ENCODE measurements around the gene ACKR3. TPM values are rescaled to one million over a fixed set of nuclear protein-coding genes. Genes with fewer than 3 reads are reported as not detected.

ACKR3 gene
- polyA plus RNA-seq, 2 of the 4 experiments (the other 2 are of a cell fraction) = 21.3 to 33.2 TPM

DNA sequence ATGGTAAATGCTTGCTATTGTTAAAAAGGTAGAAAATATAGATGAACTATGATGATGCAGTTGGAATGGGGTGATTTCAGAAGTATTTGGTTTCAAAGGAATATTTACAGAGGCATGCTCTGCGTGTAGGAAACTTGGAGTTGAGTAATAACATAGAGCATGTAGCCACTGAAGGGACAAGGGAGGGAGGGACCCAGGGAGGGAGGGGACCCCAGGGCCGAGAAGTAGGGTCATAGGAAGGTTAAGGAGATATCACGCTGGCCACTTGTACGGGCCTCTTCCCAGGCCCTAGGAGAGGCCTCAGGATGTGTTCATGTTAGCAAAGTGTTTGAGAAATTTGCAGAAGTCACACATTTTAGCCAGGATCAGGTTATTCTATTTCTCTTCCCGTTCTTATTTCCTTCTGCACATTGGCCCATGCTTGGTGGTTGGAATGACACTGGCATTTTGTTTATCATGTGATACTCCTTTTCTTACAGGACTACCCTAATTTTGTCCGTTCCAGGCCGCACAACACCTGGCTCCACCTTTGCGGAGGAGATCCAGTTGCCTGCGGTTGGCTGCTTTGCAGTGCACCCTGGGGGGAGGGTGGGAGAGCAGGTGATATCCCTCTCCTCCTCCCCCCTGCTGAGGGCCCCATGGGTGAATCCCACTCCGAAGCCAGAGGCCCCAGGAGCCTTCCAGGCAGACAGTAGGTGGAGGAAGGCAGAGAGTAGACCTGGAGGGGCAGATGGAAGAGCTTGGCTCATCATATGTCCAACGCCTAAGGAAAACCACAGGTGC lies 16.9 kb upstream of the ACKR3 start:
- no peak for TF ChIP-seq FOXS1 (CRISPR knock-in tag; IDR thresholded peaks at IDR 0.05)
- no peak for TF ChIP-seq ZFP36 (IDR thresholded peaks at IDR 0.05; ENCODE audit: borderline replicate concordance, partially characterized antibody)
- no peak for TF ChIP-seq CBX2 (IDR thresholded peaks at IDR 0.05; ENCODE audit: borderline replicate concordance, low read depth)
- no peak for TF ChIP-seq BHLHE40 (IDR thresholded peaks at IDR 0.05; ENCODE audit: low read depth, low read length)
- no peak for TF ChIP-seq TP53 (CRISPR knock-in tag; IDR thresholded peaks at IDR 0.05)
- no peak for TF ChIP-seq KDM5A (IDR thresholded peaks at IDR 0.05)
- no peak for TF ChIP-seq EP300 (IDR thresholded peaks at IDR 0.05)
- WGBS (ENCODE audit: missing lambda C conversion rate) = 47% methylated on average over 11 of the region's 11 CpGs
- ChIA-PET POLR2A (no interaction called here), CTCF (interaction anchor here (1.1 to 4.5 kb wide), 3 partner anchors 8 to 199 kb away, joined by 3 to 16 read pairs (median 4); partner anchors contain the start of gene ACKR3)
- H3K4me3 ChIP-seq = no peak overlapping the region
- FAIRE-seq = no peak
- no peaks in the 10 kb centered on the region for H3K4me1 ChIP-seq
- no peak for ATAC-seq
- H3K4me2 ChIP-seq = no peak overlapping the region
- H3K9me3 ChIP-seq = peaks cover 9% of the 10 kb centered on the region; the same call in 1 of the 3 replicates
- H3K27ac ChIP-seq = no peak overlapping the region
- no peak for DNase-seq (ENCODE audit: low read depth in 1 of 2, low spot score in 1 of 2)

- Histone ChIP-seq H3K4me3 (no peak overlapping the region), H3K4me1 (no peaks in the 10 kb centered on the region), H3K9me3 (peaks cover 9% of the 10 kb centered on the region; the same call in 1 of the 3 replicates), H3K4me2 (no peak overlapping the region), H3K27ac (no peak overlapping the region)
- TF ChIP-seq TP53 (CRISPR knock-in tag; IDR thresholded peaks at IDR 0.05) (no peak), ZSCAN20 (CRISPR knock-in tag; IDR thresholded peaks at IDR 0.05) (no peak), NR3C1 (IDR thresholded peaks at IDR 0.05) (no peak), RARB (CRISPR knock-in tag; IDR thresholded peaks at IDR 0.05) (no peak), BHLHE40 (IDR thresholded peaks at IDR 0.05; ENCODE audit: low read depth, low read length) (no peak), FOSB (CRISPR knock-in tag; IDR thresholded peaks at IDR 0.05) (no peak), EHF (CRISPR knock-in tag; IDR thresholded peaks at IDR 0.05) (no peak), PBX3 (IDR thresholded peaks at IDR 0.05) (no peak)
- TF ChIP-seq, protein P1, sequence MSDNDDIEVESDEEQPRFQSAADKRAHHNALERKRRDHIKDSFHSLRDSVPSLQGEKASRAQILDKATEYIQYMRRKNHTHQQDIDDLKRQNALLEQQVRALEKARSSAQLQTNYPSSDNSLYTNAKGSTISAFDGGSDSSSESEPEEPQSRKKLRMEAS (IDR thresholded peaks at IDR 0.05) = no peak
- FAIRE-seq = no peak
- CTCF ChIA-PET = interaction anchor here (0.6 to 4.5 kb wide), 4 partner anchors 8 to 200 kb away, joined by 3 to 16 read pairs (median 4); partner anchors contain the start of gene ACKR3
- 79% methylated on average over 7 of the region's 8 CpGs for WGBS (ENCODE audit: missing lambda C conversion rate)
- no peak for ATAC-seq
- POLR2A ChIA-PET = no interaction called here
- DNase-seq (ENCODE audit: low read depth in 1 of 2, low spot score in 1 of 2) = no peak
These were observed 16.1 kb upstream of the ACKR3 start for GRCh38 chr2:236553522-236553921.

- no peak for TF ChIP-seq FOSL2 (IDR thresholded peaks at IDR 0.05)
- no peak for TF ChIP-seq FOSL2 (CRISPR knock-in tag; IDR thresholded peaks at IDR 0.05)
- no peak for TF ChIP-seq SREBF2 (IDR thresholded peaks at IDR 0.05)
- TF ChIP-seq HMGXB4 (CRISPR knock-in tag; IDR thresholded peaks at IDR 0.05; ENCODE audit: borderline replicate concordance) = no peak
- TF ChIP-seq HOXB13 (CRISPR knock-in tag; IDR thresholded peaks at IDR 0.05; ENCODE audit: low read depth) = no peak
- no peak for TF ChIP-seq HEYL (CRISPR knock-in tag; IDR thresholded peaks at IDR 0.05)
- no peak for TF ChIP-seq TP53 (CRISPR knock-in tag; IDR thresholded peaks at IDR 0.05)
- TF ChIP-seq, protein P1 (IDR thresholded peaks at IDR 0.05) = no peak
- no peak for TF ChIP-seq CHD4 (IDR thresholded peaks at IDR 0.05; ENCODE audit: borderline replicate concordance)
- TF ChIP-seq RFX5 (IDR thresholded peaks at IDR 0.05) = no peak
- TF ChIP-seq PBX3 (IDR thresholded peaks at IDR 0.05) = no peak
- DNase-seq (ENCODE audit: low read depth in 1 of 2, low spot score in 1 of 2) = no peak
- Histone ChIP-seq H3K9me3 (peaks cover 9% of the 10 kb centered on the region; the same call in 1 of the 3 replicates), H3K27ac (no peak overlapping the region), H3K4me2 (no peak overlapping the region), H3K4me3 (no peak overlapping the region), H3K4me1 (0 out of 3 replicates have a peak, but pooled peaks cover 3% of the 10 kb centered on the region)
- 15% methylated on average over 7 of the region's 7 CpGs for WGBS (ENCODE audit: missing lambda C conversion rate)
- ChIA-PET CTCF (interaction anchor here (0.6 to 4.5 kb wide), 3 partner anchors 10 to 43 kb away, joined by 3 to 16 read pairs (median 3); partner anchors contain the start of gene ACKR3), POLR2A (no interaction called here)
- no peak for FAIRE-seq
- no peak for ATAC-seq
These were observed 14.9 kb upstream of the ACKR3 start for GRCh38 chr2:236554629-236555282.
